ENCODE measurements around the gene ZNF440.
"Not testable (repeated sequence)": the region's sequence is repeated elsewhere in the genome, so short reads cannot be mapped to it uniquely, and the experiment has no call there.

Gene ZNF440

DNA sequence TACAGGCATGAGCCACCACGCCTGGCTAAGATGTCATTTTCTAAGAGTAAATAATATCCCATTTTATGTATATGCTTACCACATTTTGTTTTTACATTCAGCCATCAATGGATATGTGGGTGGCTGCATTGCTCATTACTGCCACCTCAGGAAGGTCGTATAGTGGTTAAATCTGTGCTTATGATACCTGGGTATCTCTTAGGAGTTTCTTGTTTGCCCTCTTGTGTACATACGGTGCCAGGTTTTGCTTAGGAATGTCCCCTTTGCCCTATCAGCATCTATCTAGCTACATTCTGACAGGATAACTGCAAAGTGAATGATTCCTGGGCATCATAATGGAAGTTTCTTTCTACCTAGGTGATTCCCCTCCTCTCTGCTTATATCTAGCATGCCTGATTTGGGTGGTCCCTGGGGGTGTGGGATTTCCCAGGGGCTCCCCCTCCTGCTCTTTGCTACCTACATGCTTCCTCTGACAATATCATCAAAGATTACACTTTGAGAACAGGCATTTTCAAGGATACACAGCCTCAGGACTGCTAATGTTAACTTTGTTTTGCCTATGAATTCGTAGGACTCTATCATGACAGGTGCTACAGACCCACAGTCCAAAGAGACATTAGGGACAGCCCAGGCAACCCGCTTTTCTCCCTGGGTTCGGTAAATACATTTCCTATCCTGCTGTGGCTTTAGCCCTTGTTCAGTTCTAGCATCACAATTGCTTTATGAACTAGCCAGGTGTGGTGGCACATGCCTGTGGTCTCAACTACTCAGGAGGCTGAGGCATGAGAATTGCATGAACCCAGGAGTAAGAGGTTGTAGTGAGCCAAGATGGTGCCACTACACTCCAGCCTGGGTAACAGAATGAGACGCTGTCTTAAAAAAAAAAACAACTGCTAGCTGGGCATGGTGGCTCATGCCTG is 15.1 kb downstream of the ZNF440 start:
- not testable (repeated sequence) for DNase-seq

DNA sequence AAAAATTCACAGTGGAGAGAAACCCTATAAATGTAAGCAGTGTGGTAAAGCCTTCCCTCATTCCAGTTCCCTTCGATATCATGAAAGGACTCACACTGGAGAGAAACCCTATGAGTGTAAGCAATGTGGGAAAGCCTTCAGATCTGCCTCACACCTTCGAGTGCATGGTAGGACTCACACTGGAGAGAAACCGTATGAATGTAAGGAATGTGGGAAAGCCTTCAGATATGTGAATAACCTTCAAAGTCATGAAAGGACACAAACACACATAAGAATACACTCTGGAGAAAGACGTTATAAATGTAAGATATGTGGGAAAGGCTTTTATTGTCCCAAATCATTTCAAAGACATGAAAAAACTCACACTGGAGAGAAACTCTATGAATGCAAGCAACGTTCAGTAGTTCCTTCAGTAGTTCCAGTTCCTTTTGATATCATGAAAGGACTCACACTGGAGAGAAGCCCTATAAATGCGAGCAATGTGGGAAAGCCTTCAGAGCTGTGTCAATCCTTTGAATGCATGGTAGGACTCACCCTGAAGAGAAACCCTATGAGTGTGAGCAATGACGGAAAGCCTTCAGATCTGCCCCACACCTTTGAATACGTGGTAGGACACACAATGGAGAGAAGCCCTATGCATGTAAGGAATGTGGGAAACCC is 18.3 kb downstream of the ZNF440 start:
- no peak for DNase-seq

DNA sequence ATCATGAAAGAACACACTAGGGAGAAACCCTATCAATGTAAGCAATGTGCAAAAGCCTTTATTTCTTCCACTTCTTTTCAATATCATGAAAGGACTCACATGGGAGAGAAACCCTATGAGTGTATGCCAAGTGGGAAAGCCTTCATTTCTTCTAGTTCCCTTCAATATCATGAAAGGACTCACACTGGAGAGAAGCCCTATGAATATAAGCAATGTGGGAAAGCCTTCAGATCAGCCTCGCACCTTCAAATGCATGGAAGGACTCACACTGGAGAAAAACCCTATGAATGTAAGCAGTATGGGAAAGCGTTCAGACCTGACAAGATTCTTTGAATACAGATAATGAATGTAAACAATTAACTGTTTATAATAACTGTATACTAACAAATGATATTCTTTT is 19.5 kb downstream of the ZNF440 start:
- DNase-seq, result no peak

DNA sequence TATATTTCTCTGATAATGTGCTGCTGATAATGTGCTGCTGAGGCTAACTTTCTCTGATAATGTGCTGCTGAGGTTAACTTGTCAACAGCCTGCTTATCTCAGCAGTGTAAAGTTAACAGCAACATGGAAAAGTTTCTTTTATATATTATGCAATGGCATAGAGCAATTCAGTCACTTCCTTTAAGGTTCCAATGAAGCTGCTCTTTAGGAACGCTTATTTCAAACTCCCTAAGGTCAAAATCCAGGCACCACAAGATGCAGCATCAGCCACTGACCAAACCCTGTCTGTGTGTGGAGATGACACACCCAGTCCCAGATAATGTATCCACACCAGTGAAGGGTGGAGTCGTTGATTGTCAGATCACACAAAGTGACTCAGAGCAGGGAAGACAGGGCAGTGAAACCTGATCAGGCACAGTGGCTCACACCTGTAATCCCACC is 21.6 kb downstream of the ZNF440 start:
- not testable (repeated sequence) for DNase-seq

DNA sequence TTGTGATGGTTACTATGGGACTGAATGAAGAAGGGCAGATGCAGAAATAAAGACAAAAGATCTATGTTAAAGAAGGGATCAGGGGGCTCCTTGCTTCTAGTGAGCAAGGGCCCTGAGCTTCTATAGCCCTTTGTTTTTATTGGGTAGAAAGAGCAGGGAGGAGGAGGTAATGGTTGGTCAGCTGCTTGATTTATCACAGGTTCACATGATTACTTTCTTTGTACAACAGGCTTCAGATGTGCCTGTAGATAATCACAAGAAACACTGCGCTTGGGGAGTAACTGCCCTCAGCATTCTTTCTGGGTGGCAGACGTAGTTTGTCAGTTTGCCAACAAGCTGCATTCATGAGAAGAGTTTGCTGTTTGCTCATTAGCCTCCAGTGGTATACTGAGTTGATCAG is 29.6 kb downstream of the ZNF440 start:
- DNase-seq, result no peak

DNA sequence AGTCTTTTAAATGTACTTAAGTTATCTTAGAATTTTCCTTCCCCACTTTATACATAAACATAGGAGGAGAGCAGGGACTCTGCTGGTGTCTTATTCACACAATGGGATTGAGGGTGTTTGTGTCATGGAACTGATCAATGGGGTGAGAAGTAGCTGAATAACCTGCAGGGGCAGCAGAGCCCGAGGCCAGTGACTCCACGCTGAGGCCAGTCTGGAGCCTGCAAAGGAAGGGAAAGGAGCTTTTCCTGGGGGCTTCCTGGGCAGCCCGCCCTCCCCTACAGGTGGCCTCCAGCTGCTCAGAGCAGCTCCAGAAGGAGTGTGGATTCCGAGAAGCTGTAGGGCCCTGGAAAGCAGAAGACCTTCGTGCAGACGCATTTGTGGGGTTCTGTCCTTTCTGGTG is 33.5 kb downstream of the ZNF440 start:
- DNase-seq, result not testable (repeated sequence)

DNA sequence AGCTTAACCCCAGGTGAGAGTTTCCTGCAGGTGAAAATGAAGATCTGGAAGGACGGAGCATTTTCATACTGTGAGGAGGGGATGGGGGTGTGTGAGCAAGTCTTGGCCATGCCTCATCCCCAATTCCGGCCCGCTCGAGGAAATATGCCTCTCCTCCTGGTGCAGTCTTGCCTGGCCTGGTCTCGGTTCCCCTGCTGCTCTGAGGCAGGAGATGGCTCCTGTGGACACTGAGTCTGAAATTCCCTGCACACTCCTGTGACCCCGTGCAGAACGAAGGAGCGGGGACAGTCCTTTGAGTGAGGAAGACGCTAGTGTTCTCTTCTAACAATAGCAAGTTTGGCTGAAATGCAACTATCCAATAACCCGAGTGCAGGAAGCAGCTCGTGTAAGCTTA is 34.1 kb downstream of the ZNF440 start:
- no peak for DNase-seq

DNA sequence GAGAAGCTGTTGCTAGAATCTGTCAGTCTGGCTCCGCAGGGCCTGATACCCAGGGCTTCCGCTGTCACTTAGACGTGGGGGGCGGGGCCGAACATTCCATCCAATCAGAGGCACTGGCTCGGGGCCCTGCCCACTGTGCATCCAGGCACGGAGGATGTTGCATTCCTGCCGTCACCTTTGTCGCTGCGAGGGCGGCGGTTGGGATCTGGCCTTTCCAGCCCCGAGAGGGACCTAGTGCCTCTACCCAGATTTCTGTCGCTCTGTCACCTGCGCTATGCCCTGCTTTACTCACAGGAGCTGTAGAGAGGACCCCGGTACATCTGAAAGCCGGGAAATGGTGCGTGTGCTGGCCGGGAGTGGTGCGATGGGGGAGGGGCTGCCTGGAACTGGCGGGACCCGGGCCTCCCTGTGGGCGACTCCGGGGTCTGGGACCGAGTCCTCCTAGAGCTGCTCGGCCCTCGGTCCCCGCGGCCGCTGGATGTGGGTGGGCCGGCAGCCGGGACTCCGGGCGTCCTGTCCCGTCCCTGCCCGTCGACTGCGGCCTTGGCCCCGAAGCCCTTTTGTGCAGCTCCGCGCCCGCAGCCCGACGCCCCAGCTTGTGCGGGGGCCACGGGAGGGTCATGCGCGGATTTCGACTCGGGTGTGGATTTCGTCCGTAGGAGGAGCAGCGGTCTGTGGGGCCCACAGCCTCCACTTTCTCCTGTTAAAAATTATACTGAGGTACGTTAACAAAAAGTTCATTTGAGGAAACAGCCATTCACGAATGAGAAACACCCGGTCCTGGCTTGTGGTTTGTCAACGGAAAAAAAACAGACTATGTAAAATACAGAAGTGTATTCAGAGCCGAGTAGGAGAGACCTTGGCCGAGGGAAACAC is 34.8 kb downstream of the ZNF440 start, which contains the start of gene ZNF439:
Gene ZNF439, plus strand, starts transcription at position 133 of the 876 bp plus-strand sequence. Its CDS starts 142 bp downstream, at position 275.
- DNase-seq, result peak; percentile 76

DNA sequence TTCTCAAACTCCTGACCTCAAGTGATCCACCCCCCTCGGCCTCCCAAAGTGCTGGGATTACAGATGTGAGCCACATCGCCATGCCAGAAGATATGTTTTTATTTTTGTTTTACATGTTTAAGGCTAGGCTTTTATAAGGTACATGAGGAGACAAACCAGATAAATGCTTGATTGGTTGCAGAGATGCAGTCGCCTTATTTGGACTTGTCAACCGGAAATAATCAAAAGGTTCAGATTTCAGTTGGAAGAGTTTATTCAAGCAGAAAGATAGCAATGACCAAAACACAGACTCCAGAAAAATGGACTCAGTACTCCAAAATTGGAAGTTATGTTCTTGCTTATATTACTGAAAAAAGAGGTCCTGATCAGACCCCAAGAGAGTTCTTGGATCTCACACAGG is 36.2 kb downstream of the ZNF440 start:
- not testable (repeated sequence) for DNase-seq

DNA sequence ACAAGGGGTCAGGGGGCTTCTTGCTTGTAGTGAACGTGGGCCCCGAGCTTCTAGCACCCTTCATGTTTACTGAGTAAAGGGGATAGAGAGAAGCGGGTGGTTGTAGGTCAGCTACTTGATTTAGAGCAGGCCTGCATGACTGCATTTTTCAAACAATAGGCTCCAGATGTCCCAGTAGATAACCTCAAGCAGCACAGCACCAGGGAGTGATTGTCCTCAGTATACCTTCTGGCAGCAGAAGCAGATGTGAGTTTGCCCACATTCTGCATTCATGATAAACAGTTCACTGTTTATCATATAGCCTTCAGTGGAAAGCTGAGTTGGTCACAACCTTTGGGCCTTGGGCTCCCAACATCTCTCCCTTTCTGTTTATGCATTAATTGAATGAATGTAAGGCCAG is 39.3 kb downstream of the ZNF440 start:
- no peak for DNase-seq

DNA sequence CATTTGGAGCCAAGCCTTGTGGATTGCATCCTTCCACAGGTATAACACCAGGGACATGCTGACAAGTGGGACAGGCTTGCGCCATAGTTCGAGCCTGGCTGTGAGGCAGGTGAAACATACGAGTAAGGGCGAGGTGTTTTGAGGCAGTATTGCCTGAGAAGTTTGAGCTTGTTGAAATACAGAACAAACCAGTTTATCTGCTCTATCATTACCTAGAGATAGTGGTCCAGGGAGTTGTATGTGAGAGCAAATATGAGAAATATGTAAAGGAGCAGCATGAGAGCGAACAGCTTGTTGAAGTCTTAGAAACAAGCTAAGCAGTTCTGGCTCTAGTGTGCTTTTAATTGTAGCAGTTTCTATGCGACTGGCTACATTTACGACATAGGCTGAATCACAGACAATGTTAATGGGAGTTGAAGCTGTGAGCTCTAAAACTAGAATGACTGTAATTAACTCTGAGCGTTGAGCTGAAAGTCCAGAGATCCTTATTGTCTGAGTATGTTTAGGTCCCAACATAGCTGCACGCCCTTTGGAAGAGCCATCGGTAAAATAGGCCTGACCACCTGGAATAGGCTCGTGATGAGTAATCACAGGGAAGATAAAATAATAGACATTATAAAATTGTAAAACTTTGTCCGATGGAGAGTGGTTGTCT is 42.6 kb downstream of the ZNF440 start:
- no peak for DNase-seq

DNA sequence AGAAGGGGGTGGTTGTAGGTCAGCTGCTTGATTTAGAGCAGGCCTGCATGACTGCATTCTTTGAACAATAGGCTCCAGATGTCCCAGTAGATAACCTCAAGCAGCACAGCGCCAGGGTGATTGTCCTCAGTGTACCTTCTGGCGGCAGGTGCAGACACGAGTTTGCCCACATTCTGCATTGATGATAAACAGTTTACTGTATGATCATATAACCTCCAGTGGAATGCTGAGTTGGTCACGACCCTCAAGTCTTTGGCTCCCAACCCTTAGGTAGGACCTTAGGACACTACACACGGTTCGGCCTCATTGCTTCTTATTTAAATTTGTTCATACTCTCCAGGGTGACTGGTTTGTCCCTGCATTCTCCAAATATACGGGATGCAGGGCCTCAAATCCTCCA is 46.6 kb downstream of the ZNF440 start:
- DNase-seq, result no peak

DNA sequence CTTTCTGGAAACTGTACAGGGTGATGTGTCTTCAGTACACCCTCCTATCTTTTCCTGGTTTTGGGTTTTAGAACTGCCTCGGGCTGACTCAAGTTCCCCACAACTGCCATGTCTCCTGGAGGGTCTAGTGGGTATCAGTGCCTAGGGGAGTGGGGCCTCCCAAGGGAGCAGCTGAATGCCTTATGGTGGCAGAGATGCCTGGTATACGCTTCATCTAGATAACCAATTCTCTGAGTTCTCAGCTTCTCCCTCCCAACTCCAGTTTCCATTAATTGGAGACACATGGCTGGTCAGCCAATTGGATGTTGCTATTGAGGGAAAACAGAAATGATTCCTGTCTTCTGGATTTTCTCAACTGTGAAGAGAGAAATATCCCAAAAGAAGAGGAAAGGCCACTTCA is 47.2 kb downstream of the ZNF440 start:
- no peak for DNase-seq

DNA sequence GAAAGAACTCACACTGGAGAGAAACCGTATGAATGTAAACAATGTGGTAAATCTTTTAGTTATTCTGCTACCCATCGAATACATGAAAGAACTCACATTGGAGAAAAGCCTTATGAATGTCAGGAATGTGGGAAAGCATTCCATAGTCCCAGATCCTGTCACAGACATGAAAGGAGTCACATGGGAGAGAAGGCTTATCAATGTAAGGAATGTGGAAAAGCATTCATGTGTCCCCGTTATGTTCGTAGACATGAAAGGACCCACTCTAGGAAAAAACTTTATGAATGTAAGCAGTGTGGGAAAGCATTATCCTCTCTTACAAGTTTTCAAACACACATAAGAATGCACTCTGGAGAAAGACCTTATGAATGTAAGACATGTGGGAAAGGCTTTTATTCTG is 53.7 kb downstream of the ZNF440 start:
- DNase-seq, result not testable (repeated sequence)

DNA sequence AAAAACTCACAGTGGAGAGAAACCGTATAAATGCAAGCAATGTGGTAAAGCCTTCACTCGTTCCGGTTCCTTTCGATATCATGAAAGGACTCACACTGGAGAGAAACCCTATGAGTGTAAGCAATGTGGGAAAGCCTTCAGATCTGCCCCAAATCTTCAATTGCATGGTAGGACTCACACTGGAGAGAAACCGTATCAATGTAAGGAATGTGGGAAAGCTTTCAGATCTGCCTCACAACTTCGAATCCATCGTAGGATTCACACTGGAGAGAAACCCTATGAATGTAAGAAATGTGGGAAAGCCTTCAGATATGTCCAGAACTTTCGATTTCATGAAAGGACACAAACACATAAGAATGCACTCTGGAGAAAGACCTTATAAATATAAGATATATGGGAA is 54.1 kb downstream of the ZNF440 start:
- DNase-seq, result no peak

DNA sequence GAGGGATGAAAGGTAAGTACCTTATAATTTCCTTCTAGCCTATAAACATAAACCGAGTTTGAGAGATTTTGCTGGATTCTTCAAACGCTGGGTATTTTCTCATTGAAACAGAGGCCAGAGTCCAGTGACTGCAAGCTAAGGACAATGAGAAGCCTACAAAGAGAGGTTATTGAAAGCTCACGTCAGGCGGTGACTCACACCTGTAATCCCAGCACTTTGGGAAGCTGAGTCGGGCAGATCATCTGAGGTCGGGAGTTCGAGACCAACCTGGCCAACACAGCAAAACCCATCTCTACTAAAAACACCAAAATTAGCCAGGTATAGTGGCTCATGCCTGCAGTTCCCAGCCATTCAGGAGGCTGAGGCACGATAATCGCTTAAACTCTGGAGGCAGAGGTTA is 58.6 kb downstream of the ZNF440 start:
- no peak for DNase-seq

DNA sequence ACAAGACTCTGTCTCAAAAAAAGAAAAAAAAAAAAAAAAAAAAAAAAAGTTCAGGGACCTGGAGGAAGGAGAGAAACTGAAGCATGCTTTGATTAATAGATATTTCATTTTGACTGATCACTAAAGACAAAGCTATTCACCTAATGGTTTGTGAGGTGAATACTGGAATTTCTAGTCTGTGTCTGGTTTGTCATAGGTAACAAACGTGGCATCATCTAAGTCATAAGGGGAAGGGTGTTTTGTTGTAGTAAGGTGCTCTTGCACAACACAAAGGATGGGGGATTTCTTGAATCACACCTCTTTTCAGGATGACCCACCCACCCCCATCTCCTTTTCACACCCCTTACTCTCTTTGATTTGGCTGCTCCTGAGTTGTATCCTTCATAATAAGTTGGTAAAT is 59.7 kb downstream of the ZNF440 start:
- DNase-seq, result no peak

DNA sequence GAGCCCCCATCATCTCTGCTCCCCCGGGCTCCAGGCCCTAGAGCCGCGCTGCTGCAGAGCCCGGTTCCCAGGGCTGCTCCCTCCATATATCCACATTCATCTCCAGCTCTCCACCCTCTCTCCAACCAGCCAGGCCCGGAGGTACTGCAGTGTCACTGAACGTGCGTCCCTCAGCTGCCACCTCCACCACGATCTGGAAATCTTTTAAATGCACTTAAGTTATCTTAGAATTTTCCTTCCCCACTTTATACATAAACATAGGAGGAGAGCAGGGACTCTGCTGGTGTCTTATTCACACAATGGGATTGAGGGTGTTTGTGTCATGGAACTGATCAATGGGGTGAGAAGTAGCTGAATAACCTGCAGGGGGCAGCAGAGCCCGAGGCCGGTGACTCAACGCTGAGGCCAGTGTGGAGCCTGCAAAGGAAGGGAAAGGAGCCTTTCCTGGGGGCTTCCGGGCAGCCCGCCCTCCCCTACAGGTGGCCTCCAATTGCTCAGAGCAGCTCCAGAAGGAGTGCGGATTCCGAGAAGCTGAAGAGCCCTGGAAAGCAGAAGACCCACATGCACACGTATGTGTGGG is 65.7 kb downstream of the ZNF440 start:
- not testable (repeated sequence) for DNase-seq

DNA sequence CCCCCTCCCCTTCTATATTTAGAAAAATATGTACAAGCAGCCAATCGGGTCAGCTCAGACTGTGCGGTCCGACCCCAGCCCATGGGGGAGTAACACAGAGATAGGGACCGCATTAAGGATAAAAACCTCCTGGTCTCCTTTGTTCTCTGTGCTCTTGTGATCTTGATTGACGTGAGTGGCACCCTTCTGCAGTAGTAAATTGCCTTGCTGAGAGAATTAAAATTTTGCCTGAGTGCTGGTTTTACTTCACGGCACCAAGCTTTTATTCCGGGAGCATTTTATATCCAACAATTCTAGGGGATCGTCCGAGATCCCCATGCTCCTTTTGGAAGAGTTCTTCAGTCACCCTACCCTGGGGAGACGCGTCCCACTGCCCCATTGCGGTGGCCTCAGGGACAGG is 66.5 kb downstream of the ZNF440 start:
- DNase-seq, result no peak

DNA sequence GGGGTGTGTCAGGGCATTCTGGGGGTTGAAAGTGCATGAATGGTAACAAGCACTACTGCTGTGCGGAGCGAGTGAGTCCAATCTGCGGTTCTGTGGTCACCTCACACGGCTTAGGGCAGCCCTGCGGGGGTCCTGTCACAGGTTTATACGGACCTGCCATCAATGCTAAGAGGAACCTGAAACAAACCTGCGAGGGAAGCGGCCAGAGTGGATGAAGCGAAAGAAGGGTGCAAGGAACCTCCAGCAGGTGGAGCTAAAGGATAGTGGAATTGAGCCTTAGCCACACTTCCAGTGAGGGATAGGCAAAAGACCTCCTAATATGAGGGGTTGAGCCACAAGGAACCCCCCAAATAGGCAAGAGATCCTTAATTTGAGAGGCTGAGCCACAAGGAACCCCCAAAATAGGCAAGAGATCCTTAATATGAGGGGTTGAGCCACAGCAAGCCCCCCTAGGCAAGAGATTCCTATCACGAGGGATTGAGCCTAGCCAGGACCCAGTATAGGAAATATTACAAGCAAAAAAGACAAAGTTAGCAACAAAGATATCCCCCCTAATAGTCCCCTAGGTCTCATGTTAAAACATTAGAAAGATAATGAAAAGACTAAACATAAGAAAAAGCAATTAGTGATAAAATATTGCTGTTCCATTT is 67.2 kb downstream of the ZNF440 start:
- no peak for DNase-seq

DNA sequence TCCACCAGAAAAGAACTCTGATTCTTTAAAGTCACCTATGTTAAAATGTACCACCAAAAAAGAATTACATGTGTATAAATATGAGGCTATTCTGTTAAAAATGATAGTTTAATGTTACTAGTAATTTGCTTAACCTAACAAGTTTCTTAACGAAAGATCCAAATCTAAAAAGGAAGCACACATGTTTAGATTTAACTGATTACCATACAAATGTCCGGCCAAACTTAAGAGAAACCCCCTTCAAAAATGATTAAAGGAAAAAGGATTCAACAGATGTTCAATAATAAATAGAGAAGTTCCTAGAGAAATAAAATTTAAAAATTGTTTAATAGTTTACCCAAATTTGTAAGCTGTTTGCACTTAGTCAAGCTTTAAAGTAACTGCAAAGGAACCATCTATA is 68.5 kb downstream of the ZNF440 start:
- DNase-seq, result no peak
